Rectal smooth muscle tissue (tissue), 1 donor: Measurements from ENCODE around the gene ARHGAP10.

Experiments
- H3K27ac ChIP-seq: one replicate; pipeline ENCODE4 v1.7.0; 2013; ENCODE audit warnings: low read depth, low read length, inconsistent platforms
- H3K27me3 ChIP-seq: one replicate; pipeline ENCODE4 v1.7.0; 2013; ENCODE audit warnings: low read length; ENCODE audit not compliant: control insufficient read depth, insufficient read depth
- H3K36me3 ChIP-seq: one replicate; pipeline ENCODE4 v1.7.0; 2013; ENCODE audit warnings: low read length; ENCODE audit not compliant: control insufficient read depth, insufficient read depth
- H3K4me1 ChIP-seq: one replicate; pipeline ENCODE4 v1.7.0; 2013; ENCODE audit warnings: low read length; ENCODE audit not compliant: control insufficient read depth, insufficient read depth
- H3K4me3 ChIP-seq: one replicate; pipeline ENCODE4 v1.7.0; 2013; ENCODE audit warnings: low read length
- H3K9ac ChIP-seq: one replicate; pipeline ENCODE4 v1.7.0; 2013; ENCODE audit warnings: low read length

ARHGAP10 gene

GRCh38 chr4:147944249-147944648 is 212.4 kb downstream of the ARHGAP10 start:
- Histone ChIP-seq H3K4me1 (no peaks in the 10 kb centered on the region), H3K36me3 (peaks cover 2% of the 10 kb centered on the region), H3K9ac (no peak overlapping the region), H3K4me3 (no peak overlapping the region), H3K27me3 (no peaks in the 10 kb centered on the region), H3K27ac (no peak overlapping the region)

- H3K27ac ChIP-seq: no peak overlapping the region
- no peaks in the 10 kb centered on the region for H3K27me3 ChIP-seq
- H3K9ac ChIP-seq: no peak overlapping the region
- H3K4me1 ChIP-seq: no peaks in the 10 kb centered on the region
- peaks cover 2% of the 10 kb centered on the region for H3K36me3 ChIP-seq
- no peak overlapping the region for H3K4me3 ChIP-seq
These were observed 212.9 kb downstream of the ARHGAP10 start for GRCh38 chr4:147944670-147945260.

- no peaks in the 10 kb centered on the region for H3K27me3 ChIP-seq
These were observed 216.4 kb downstream of the ARHGAP10 start for GRCh38 chr4:147948336-147948735.

GRCh38 chr4:147950261-147950660 is 218.4 kb downstream of the ARHGAP10 start:
- H3K36me3 ChIP-seq: peaks cover 2% of the 10 kb centered on the region
- H3K9ac ChIP-seq: no peak overlapping the region
- no peak overlapping the region for H3K4me3 ChIP-seq
- no peaks in the 10 kb centered on the region for H3K27me3 ChIP-seq
- H3K27ac ChIP-seq: no peak overlapping the region
- no peaks in the 10 kb centered on the region for H3K4me1 ChIP-seq

More at GRCh38 chr4:147948336-147948735, 216.4 kb downstream of the ARHGAP10 start:
- no peaks in the 10 kb centered on the region for H3K4me1 ChIP-seq
- H3K4me3 ChIP-seq: no peak overlapping the region
- H3K36me3 ChIP-seq: peaks cover 2% of the 10 kb centered on the region
- H3K9ac ChIP-seq: no peak overlapping the region
- no peak overlapping the region for H3K27ac ChIP-seq

GRCh38 chr4:147950841-147951240 is 219.0 kb downstream of the ARHGAP10 start:
- Histone ChIP-seq H3K4me1 (peaks cover 1% of the 10 kb centered on the region), H3K27ac (no peak overlapping the region), H3K9ac (no peak overlapping the region), H3K27me3 (no peaks in the 10 kb centered on the region), H3K4me3 (no peak overlapping the region), H3K36me3 (peaks cover 2% of the 10 kb centered on the region)

- Histone ChIP-seq H3K27me3 (no peaks in the 10 kb centered on the region), H3K9ac (no peak overlapping the region), H3K27ac (no peak overlapping the region), H3K36me3 (no peaks in the 10 kb centered on the region), H3K4me3 (no peak overlapping the region), H3K4me1 (peaks cover 8% of the 10 kb centered on the region)
These were observed 223.0 kb downstream of the ARHGAP10 start for GRCh38 chr4:147954850-147955249.

GRCh38 chr4:147955827-147956558 is 224.1 kb downstream of the ARHGAP10 start:
- Histone ChIP-seq H3K27ac (no peak overlapping the region), H3K36me3 (no peaks in the 10 kb centered on the region), H3K27me3 (no peaks in the 10 kb centered on the region), H3K4me3 (no peak overlapping the region), H3K9ac (no peak overlapping the region), H3K4me1 (peaks cover 8% of the 10 kb centered on the region)

GRCh38 chr4:147957446-147957845 is 225.6 kb downstream of the ARHGAP10 start:
- Histone ChIP-seq H3K4me3 (no peak overlapping the region), H3K36me3 (no peaks in the 10 kb centered on the region), H3K27ac (no peak overlapping the region), H3K4me1 (peaks cover 8% of the 10 kb centered on the region), H3K27me3 (no peaks in the 10 kb centered on the region), H3K9ac (no peak overlapping the region)

GRCh38 chr4:147958057-147958456 is 226.2 kb downstream of the ARHGAP10 start:
- H3K4me1 ChIP-seq: peaks cover 8% of the 10 kb centered on the region
- no peak overlapping the region for H3K9ac ChIP-seq
- no peaks in the 10 kb centered on the region for H3K36me3 ChIP-seq
- H3K27me3 ChIP-seq: no peaks in the 10 kb centered on the region
- no peak overlapping the region for H3K4me3 ChIP-seq
- no peak overlapping the region for H3K27ac ChIP-seq

- Histone ChIP-seq H3K4me1 (peaks cover 8% of the 10 kb centered on the region), H3K27me3 (no peaks in the 10 kb centered on the region), H3K27ac (no peak overlapping the region)
These were observed 226.7 kb downstream of the ARHGAP10 start for GRCh38 chr4:147958489-147959065.

GRCh38 chr4:147960971-147961370 is 229.1 kb downstream of the ARHGAP10 start:
- H3K4me3 ChIP-seq: no peak overlapping the region
- peaks cover 6% of the 10 kb centered on the region for H3K4me1 ChIP-seq
- H3K36me3 ChIP-seq: no peaks in the 10 kb centered on the region
- H3K9ac ChIP-seq: no peak overlapping the region
- H3K27me3 ChIP-seq: no peaks in the 10 kb centered on the region
- H3K27ac ChIP-seq: no peak overlapping the region

More at GRCh38 chr4:147958489-147959065, 226.7 kb downstream of the ARHGAP10 start:
- Histone ChIP-seq H3K9ac (no peak overlapping the region), H3K4me3 (no peak overlapping the region), H3K36me3 (no peaks in the 10 kb centered on the region)

GRCh38 chr4:147963839-147964238 is 232.0 kb downstream of the ARHGAP10 start:
- no peak overlapping the region for H3K4me3 ChIP-seq
- H3K27ac ChIP-seq: no peak overlapping the region
- no peaks in the 10 kb centered on the region for H3K36me3 ChIP-seq

More at GRCh38 chr4:147963839-147964238, 232.0 kb downstream of the ARHGAP10 start:
- Histone ChIP-seq H3K27me3 (no peaks in the 10 kb centered on the region), H3K9ac (no peak overlapping the region), H3K4me1 (peaks cover 6% of the 10 kb centered on the region)
